Urinary bladder (tissue), 4 donors: ENCODE data around the gene OSTN. TPM values are rescaled to one million over a fixed set of nuclear protein-coding genes. Genes with fewer than 3 reads are reported as not detected.
"Not testable (repeated sequence)": the region's sequence is repeated elsewhere in the genome, so short reads cannot be mapped to it uniquely, and the experiment has no call there.

ENCODE experiments used
- DNase-seq: peaks from one replicate; pipeline ENCODE4 v3.0.0-alpha.2; 2015; ENCODE audit errors: extremely low spot score
- H3K27ac ChIP-seq: one replicate; pipeline ENCODE4 v1.5.1; 2013; ENCODE audit warnings: low read depth, mild to moderate bottlenecking, moderate library complexity
- H3K36me3 ChIP-seq: one replicate; pipeline ENCODE4 v1.6.1; 2013; ENCODE audit warnings: mild to moderate bottlenecking, moderate library complexity; ENCODE audit not compliant: insufficient read depth
- H3K4me1 ChIP-seq: one replicate; pipeline ENCODE4 v1.6.1; 2013; ENCODE audit warnings: mild to moderate bottlenecking, moderate library complexity; ENCODE audit not compliant: insufficient read depth
- H3K4me3 ChIP-seq: one replicate; pipeline ENCODE4 v1.5.1; 2013; ENCODE audit warnings: low read depth, low read length
- WGBS: extraction: QIAGEN DNeasy Blood & Tissue Kit; methylation state at CpG from one replicate; pipeline ENCODE4 v1.1.7; 2013; 5-methylcytosine and 5-hydroxymethylcytosine counted together
- polyA plus RNA-seq: library from polyadenylated mRNA; stranded (reverse); fragments of 200-250 nt; gene quantifications from one replicate; pipeline ENCODE4 v1.2.3, GENCODE V29; 2013
- total RNA-seq: library from RNA; depleted of rRNA; stranded (reverse); fragments of >200 nt; gene quantifications from one replicate; pipeline ENCODE4 v1.2.3, GENCODE V29; 2014
- donor health status: healthy with polysubstance abuse.
- donor health status: healthy.

Gene OSTN
- total RNA-seq (13.9 TPM), polyA plus RNA-seq (0.06 TPM)

GRCh38 chr3:191198932-191199331 is at the start of gene OSTN:
OSTN (plus strand) TSS chr3:191199241; CDS start chr3:191212533, 13,292 bp downstream.
- WGBS = 43% methylated on average over 3 of the region's 3 CpGs
- H3K36me3 ChIP-seq = no peaks in the 10 kb centered on the region
- no peak within 1 kb of the TSS for H3K4me3 ChIP-seq
- no peaks in the 10 kb centered on the region for H3K4me1 ChIP-seq
- no peak within 1 kb of the TSS for H3K27ac ChIP-seq
- no peak for DNase-seq

GRCh38 chr3:191151653-191152052 is 47.4 kb upstream of the OSTN start:
- 88% methylated on average over 1 of the region's 1 CpG for WGBS
- DNase-seq = no peak
- no peaks in the 10 kb centered on the region for H3K4me1 ChIP-seq
- H3K4me3 ChIP-seq = no peak overlapping the region
- no peak overlapping the region for H3K27ac ChIP-seq
- H3K36me3 ChIP-seq = no peaks in the 10 kb centered on the region

- DNase-seq = no peak
- Histone ChIP-seq H3K36me3 (no peaks in the 10 kb centered on the region), H3K4me3 (no peak overlapping the region), H3K27ac (no peak overlapping the region), H3K4me1 (no peaks in the 10 kb centered on the region)
Measured at GRCh38 chr3:191154827-191155226, 44.2 kb upstream of the OSTN start.

GRCh38 chr3:191158247-191158646 is 40.8 kb upstream of the OSTN start:
- H3K36me3 ChIP-seq = no peaks in the 10 kb centered on the region
- H3K4me1 ChIP-seq = no peaks in the 10 kb centered on the region
- WGBS = 63% methylated on average over 1 of the region's 1 CpG
- no peak for DNase-seq
- H3K4me3 ChIP-seq = no peak overlapping the region
- H3K27ac ChIP-seq = no peak overlapping the region

GRCh38 chr3:191158815-191159214 is 40.2 kb upstream of the OSTN start:
- WGBS = 71% methylated on average over 1 of the region's 1 CpG
- no peak for DNase-seq
- Histone ChIP-seq H3K27ac (no peak overlapping the region), H3K36me3 (no peaks in the 10 kb centered on the region), H3K4me1 (no peaks in the 10 kb centered on the region), H3K4me3 (no peak overlapping the region)

GRCh38 chr3:191165802-191166201 is 33.2 kb upstream of the OSTN start:
- 88% methylated on average over 1 of the region's 1 CpG for WGBS
- H3K4me3 ChIP-seq = no peak overlapping the region
- no peak overlapping the region for H3K27ac ChIP-seq
- no peaks in the 10 kb centered on the region for H3K36me3 ChIP-seq
- DNase-seq = no peak
- no peaks in the 10 kb centered on the region for H3K4me1 ChIP-seq

GRCh38 chr3:191166368-191166767 is 32.7 kb upstream of the OSTN start:
- no peaks in the 10 kb centered on the region for H3K36me3 ChIP-seq
- no peak for DNase-seq
- no peaks in the 10 kb centered on the region for H3K4me1 ChIP-seq
- H3K27ac ChIP-seq = no peak overlapping the region
- H3K4me3 ChIP-seq = no peak overlapping the region
- WGBS = 88% methylated on average over 3 of the region's 3 CpGs

- no peak overlapping the region for H3K27ac ChIP-seq
- no peaks in the 10 kb centered on the region for H3K36me3 ChIP-seq
- DNase-seq = no peak
- no peaks in the 10 kb centered on the region for H3K4me1 ChIP-seq
- H3K4me3 ChIP-seq = no peak overlapping the region
Measured at GRCh38 chr3:191169566-191169965, 29.5 kb upstream of the OSTN start.

GRCh38 chr3:191170097-191170496 is 28.9 kb upstream of the OSTN start:
- no peak for DNase-seq
- Histone ChIP-seq H3K27ac (no peak overlapping the region), H3K36me3 (no peaks in the 10 kb centered on the region), H3K4me3 (no peak overlapping the region), H3K4me1 (no peaks in the 10 kb centered on the region)
- 78% methylated on average over 2 of the region's 2 CpGs for WGBS

- no peak overlapping the region for H3K4me3 ChIP-seq
- no peak for DNase-seq
- H3K4me1 ChIP-seq = no peaks in the 10 kb centered on the region
- 80% methylated on average over 3 of the region's 3 CpGs for WGBS
- no peaks in the 10 kb centered on the region for H3K36me3 ChIP-seq
- no peak overlapping the region for H3K27ac ChIP-seq
Measured at GRCh38 chr3:191175102-191175501, 23.9 kb upstream of the OSTN start.

- DNase-seq = no peak
- no peaks in the 10 kb centered on the region for H3K36me3 ChIP-seq
- WGBS = 92% methylated on average over 3 of the region's 3 CpGs
- no peaks in the 10 kb centered on the region for H3K4me1 ChIP-seq
- no peak overlapping the region for H3K27ac ChIP-seq
- no peak overlapping the region for H3K4me3 ChIP-seq
Measured at GRCh38 chr3:191176038-191176785, 22.8 kb upstream of the OSTN start.

GRCh38 chr3:191185382-191185781 is 13.7 kb upstream of the OSTN start:
- DNase-seq, H3K27ac ChIP-seq, H3K4me3 ChIP-seq, H3K36me3 ChIP-seq, H3K4me1 ChIP-seq: not testable (repeated sequence)
- 90% methylated on average over 9 of the region's 9 CpGs for WGBS

- H3K36me3 ChIP-seq, H3K4me1 ChIP-seq, H3K4me3 ChIP-seq, H3K27ac ChIP-seq, DNase-seq: not testable (repeated sequence)
- WGBS = 90% methylated on average over 5 of the region's 5 CpGs
Measured at GRCh38 chr3:191188246-191188645, 10.8 kb upstream of the OSTN start.

- not testable (repeated sequence) for H3K4me1 ChIP-seq, H3K36me3 ChIP-seq, H3K27ac ChIP-seq, DNase-seq, H3K4me3 ChIP-seq
- WGBS = 93% methylated on average over 4 of the region's 4 CpGs
Measured at GRCh38 chr3:191192270-191192669, 6.8 kb upstream of the OSTN start.

GRCh38 chr3:191192941-191193340 is 6.1 kb upstream of the OSTN start:
- H3K36me3 ChIP-seq = no peaks in the 10 kb centered on the region
- H3K4me1 ChIP-seq = no peaks in the 10 kb centered on the region
- no peak overlapping the region for H3K4me3 ChIP-seq
- DNase-seq = no peak
- no peak overlapping the region for H3K27ac ChIP-seq
